NCI-H1694 (cell line): Measurements from ENCODE around the gene DNAJC12.
"Not testable (repeated sequence)": the region's sequence is repeated elsewhere in the genome, so short reads cannot be mapped to it uniquely, and the experiment has no call there.

Experiments used
- DNase-seq: peaks from one replicate; lab custom pipeline; 2025; lab: John Stamatoyannopoulos, UW

The DNAJC12 gene

DNA sequence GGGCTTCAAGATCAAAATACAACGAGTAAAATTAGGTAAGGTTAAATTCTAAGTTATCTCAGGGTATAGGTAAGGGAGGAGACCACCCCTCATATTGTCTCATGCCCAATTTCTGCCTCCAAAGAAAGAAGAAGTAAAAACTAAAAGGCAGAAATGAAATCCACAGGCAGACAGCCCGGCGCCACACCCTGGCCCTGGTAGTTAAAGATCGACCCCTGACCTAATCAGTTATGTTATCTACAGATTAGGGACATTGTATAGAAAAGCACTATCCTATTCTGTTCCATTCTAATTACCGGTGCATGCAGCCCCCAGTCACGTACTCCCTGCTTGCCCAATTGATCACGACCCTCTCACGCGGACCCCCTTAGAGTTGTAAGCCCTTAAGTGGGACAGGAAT, 75.4 kb downstream of the DNAJC12 start:
- not testable (repeated sequence) for DNase-seq

DNA sequence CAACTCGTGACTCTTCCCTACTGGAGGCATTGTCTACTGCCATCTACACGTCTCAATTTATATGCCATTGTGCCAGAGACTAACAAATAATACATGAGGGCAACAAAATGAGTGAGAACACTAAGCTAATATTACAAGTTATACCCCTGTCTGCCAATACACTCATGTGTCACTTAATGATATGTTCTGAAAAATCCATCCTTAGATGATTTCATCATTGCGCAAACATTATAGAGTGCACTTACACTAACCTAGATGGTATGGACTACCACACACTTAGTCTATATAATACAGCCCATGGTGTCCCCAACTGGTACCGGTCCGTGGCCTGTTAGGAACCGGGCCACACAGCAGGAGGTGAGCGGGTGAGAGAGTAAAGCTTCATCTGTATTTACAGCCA, 77.7 kb downstream of the DNAJC12 start:
- no peak for DNase-seq
